Lower leg skin (tissue), 3 donors: ENCODE data around the gene FOXD4L6.
"Not testable (repeated sequence)": the region's sequence is repeated elsewhere in the genome, so short reads cannot be mapped to it uniquely, and the experiment has no call there.

Source experiments
- POLR2A ChIP-seq, 2 donors: fragments of 450-650 bp; IDR thresholded peaks; one replicate each; pipeline ENCODE4 v1.6.1; 2016 to 2017; ENCODE audit warnings: antibody characterized with exemption in 2 of 2, mild to moderate bottlenecking in 1 of 2, moderate library complexity in 1 of 2
- TF ChIP-seq, protein P1 (sequence below), 3 donors: fragments of 450-650 bp; IDR thresholded peaks; one replicate each; pipeline ENCODE4 v1.5.1; 2016; ENCODE audit warnings: antibody characterized with exemption in 3 of 3, mild to moderate bottlenecking in 3 of 3, moderate library complexity in 2 of 3

DNA sequence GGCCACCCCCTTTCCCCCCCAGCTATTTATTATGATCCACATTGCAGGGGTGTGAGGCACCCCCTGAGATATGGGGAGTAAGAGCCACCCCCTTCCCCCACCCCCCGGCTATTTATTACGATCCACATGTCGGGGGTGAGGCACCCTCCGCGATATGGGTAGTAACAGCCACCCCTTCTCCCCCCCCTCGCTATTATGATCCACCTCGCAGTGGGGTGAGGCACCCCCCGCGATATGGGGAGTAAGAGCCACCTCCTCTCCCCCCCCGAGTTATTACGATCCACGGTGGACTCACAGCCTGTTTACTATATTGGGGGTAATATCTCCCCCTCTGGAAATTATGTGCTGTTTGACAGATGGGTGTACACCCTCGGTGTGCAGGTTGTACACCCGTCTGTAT is 15.1 kb downstream of the FOXD4L6 start:
- TF ChIP-seq, protein P1, sequence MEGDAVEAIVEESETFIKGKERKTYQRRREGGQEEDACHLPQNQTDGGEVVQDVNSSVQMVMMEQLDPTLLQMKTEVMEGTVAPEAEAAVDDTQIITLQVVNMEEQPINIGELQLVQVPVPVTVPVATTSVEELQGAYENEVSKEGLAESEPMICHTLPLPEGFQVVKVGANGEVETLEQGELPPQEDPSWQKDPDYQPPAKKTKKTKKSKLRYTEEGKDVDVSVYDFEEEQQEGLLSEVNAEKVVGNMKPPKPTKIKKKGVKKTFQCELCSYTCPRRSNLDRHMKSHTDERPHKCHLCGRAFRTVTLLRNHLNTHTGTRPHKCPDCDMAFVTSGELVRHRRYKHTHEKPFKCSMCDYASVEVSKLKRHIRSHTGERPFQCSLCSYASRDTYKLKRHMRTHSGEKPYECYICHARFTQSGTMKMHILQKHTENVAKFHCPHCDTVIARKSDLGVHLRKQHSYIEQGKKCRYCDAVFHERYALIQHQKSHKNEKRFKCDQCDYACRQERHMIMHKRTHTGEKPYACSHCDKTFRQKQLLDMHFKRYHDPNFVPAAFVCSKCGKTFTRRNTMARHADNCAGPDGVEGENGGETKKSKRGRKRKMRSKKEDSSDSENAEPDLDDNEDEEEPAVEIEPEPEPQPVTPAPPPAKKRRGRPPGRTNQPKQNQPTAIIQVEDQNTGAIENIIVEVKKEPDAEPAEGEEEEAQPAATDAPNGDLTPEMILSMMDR (IDR thresholded peaks at IDR 0.05), result not testable (repeated sequence)
- not testable (repeated sequence) for TF ChIP-seq POLR2A (IDR thresholded peaks at IDR 0.05)
